Naive B cell (primary cell): ENCODE results near the gene TPT1. TPM values are rescaled to one million over a fixed set of nuclear protein-coding genes. Genes with fewer than 3 reads are reported as not detected.
"Not testable (repeated sequence)": the region's sequence is repeated elsewhere in the genome, so short reads cannot be mapped to it uniquely, and the experiment has no call there.

ENCODE experiments used
- ATAC-seq, 2 donors: fragments of 150-1000 bp; cut with Tn5 transposase; 2 replicates each; pipeline ENCODE4 v1.10.0; 2021; ENCODE audit warnings: low read depth in 2 of 2, mild to moderate bottlenecking in 2 of 2, moderate library complexity in 2 of 2
- DNase-seq: peaks from one replicate; pipeline ENCODE4 v3.0.0; 2022
- H3K27ac Mint-ChIP-seq, 6 donors: one replicate each; pipeline ENCODE4 v1.8.0; 2020 to 2022; ENCODE audit warnings: mild to moderate bottlenecking in 6 of 6, mixed read lengths in 6 of 6, moderate library complexity in 5 of 6, inconsistent platforms in 2 of 6
- H3K27me3 Mint-ChIP-seq, 3 donors: one replicate each; pipeline ENCODE4 v1.8.0; 2021 to 2022; ENCODE audit warnings: mixed read lengths in 3 of 3, mild to moderate bottlenecking in 1 of 3
- H3K36me3 Mint-ChIP-seq, 2 donors: one replicate each; pipeline ENCODE4 v1.8.0; 2020 to 2022; ENCODE audit warnings: mixed read lengths in 2 of 2, inconsistent platforms in 1 of 2, mild to moderate bottlenecking in 1 of 2
- H3K4me1 Mint-ChIP-seq, 3 donors: one replicate each; pipeline ENCODE4 v1.8.0; 2020 to 2022; ENCODE audit warnings: mixed read lengths in 3 of 3, inconsistent platforms in 1 of 3, mild to moderate bottlenecking in 1 of 3, moderate library complexity in 1 of 3
- H3K4me3 Mint-ChIP-seq, 8 donors: one replicate each; pipeline ENCODE4 v1.8.0; 2020 to 2022; ENCODE audit warnings: mild to moderate bottlenecking in 8 of 8, mixed read lengths in 8 of 8, moderate library complexity in 8 of 8, inconsistent platforms in 2 of 8
- H3K9me3 Mint-ChIP-seq, 7 donors: one replicate each; pipeline ENCODE4 v1.8.0; 2020 to 2022; ENCODE audit warnings: mixed read lengths in 7 of 7, mild to moderate bottlenecking in 5 of 7, inconsistent platforms in 2 of 7, moderate library complexity in 1 of 7
- polyA plus RNA-seq, 6 donors: library from polyadenylated mRNA; unstranded; fragments of 300-500 nt; fragmentation: Illumina TruSeq; gene quantifications; one replicate each; pipeline ENCODE4 v1.2.3, GENCODE V29; 2021; ENCODE audit warnings: low read depth in 6 of 6

The TPT1 gene
- polyA plus RNA-seq, 6 donors from 2014 or later, result 1,189 to 2,468 (median 2,211) TPM

DNA sequence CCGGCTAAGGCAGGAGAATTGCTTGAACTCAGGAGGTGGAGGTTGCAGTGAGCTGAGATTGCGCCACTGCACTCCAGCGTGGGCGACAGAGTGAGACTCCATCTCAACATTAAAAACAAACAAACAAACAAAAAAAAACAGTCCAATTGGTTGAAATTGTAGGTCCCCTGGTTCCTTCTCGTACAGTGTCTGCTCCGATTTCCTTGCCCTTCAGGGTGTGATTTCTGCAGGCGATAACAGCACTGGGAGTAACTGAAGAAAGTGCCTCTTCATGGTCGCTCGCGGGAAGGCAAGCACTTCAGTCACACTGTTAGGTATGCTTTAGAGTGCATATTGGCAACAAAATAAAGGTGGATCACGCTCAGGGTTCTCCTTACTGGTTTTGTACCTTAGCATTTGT is 39.7 kb downstream of the TPT1 start:
- H3K4me1 Mint-ChIP-seq, result peaks cover 14 to 19% (median 18%) of the 10 kb centered on the region in 3 donors
- peak overlapping the region in 2 of 6 donors; percentile 15 to 36 for H3K27ac Mint-ChIP-seq
- peak overlapping the region in 1 of 8 donors; percentile 5 for H3K4me3 Mint-ChIP-seq
- peaks cover 0 to 10% (median 6%) of the 10 kb centered on the region in 3 donors for H3K27me3 Mint-ChIP-seq
- no peak for DNase-seq
- no peaks in the 10 kb centered on the region for H3K9me3 Mint-ChIP-seq
- ATAC-seq, result no peak
- no peaks in the 10 kb centered on the region for H3K36me3 Mint-ChIP-seq

DNA sequence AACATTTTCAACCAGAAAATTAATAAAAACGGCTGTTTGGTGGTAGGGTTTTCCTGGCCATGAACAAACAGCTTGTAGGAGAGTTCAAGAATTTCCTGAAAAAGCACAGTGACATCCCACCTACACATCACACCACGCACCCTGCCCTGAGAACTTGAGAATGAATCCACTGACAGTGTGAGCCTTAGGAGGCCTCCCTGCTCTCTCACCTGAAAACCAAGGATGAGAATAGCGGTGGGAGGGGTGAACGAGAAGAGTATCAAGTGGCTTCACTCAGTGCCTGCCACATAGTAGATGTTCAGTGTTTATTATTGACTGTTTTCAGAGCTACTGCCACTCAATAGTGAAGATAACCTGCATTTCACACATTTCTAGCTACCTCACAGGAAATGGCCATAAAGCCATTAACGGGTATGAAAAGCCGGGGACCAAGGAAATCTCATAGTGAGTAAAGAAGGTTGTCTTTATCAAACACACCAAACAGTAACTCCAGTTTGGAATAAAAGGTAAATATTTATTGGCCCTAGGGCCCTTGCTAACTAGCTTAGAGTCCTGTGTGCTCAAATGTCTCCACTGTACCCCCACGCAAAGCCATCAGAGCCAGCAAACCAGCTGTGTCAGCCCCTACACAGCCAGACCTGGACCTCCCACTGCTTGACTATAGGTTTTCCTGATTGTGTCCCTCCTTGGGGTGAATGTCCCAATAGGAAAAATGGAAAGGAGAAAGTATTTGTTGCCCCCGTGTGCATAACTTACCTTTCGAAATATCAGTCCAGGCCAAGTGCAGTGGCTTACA is 40.6 kb downstream of the TPT1 start:
- Mint-ChIP-seq H3K36me3 (no peaks in the 10 kb centered on the region), H3K4me1 (peaks cover 17 to 26% (median 24%) of the 10 kb centered on the region in 3 donors), H3K4me3 (no peak overlapping the region), H3K27me3 (peaks cover 0 to 10% (median 6%) of the 10 kb centered on the region in 3 donors), H3K27ac (peak overlapping the region in 3 of 6 donors; percentile 5 to 67 (median 15)), H3K9me3 (no peaks in the 10 kb centered on the region)
- ATAC-seq (no peak), DNase-seq (no peak)

DNA sequence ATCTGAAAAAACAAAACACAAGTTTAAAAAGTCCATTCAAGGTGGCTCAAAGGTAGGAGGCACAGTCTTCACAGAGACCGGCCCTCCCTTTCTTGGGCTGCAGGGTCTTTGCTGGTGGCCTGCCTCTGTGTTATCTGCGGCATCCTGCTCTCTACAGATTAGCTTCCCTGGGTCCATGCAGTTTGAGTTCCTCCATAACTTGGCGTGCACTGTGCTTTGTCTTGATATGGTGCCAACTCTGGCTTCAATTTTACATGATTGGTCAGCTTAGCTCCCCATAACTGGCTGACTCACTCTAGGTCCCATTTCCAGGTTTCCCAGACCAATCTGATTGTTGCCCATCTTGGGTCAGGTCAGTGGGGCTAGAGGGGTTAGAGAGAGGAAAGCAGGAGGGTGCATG is 41.8 kb downstream of the TPT1 start:
- Mint-ChIP-seq H3K27me3 (peaks cover 0 to 5% (median 2%) of the 10 kb centered on the region in 3 donors), H3K4me3 (no peak overlapping the region), H3K9me3 (no peaks in the 10 kb centered on the region), H3K4me1 (peaks cover 17 to 26% (median 24%) of the 10 kb centered on the region in 3 donors), H3K27ac (peak overlapping the region in 2 of 6 donors; percentile 72 to 74), H3K36me3 (no peaks in the 10 kb centered on the region)
- DNase-seq, result no peak
- no peak for ATAC-seq

DNA sequence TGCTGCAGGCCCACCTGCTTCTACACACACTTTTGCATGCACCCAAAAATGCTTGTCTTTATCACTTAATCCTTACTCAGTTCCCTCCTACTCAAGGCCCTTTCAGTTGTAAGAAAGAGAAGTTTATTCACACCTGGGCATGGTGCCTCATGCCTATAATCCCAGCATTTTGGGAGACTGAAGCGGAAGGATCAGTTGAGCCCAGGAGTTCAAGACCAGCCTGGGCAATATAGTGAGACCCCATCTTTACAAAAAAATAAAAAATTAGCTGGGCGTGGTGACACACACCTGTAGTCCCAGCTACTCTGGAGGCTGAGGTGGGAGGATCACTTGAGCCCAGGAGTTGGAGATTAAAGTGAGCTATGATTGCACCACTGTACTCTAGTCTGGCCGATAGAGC is 42.4 kb downstream of the TPT1 start:
- Mint-ChIP-seq H3K4me3 (peak overlapping the region in 3 of 8 donors; percentile 21 to 51 (median 47)), H3K27ac (peak overlapping the region in 1 of 6 donors; percentile 29), H3K4me1 (peaks cover 17 to 26% (median 24%) of the 10 kb centered on the region in 3 donors)
- not testable (repeated sequence) for H3K9me3 Mint-ChIP-seq, H3K36me3 Mint-ChIP-seq, ATAC-seq, H3K27me3 Mint-ChIP-seq, DNase-seq

- H3K9me3 Mint-ChIP-seq, result no peaks in the 10 kb centered on the region
- H3K4me3 Mint-ChIP-seq, result peak overlapping the region in 1 of 8 donors; percentile 21
- no peaks in the 10 kb centered on the region for H3K27me3 Mint-ChIP-seq
- no peaks in the 10 kb centered on the region for H3K36me3 Mint-ChIP-seq
- ATAC-seq (no peak), DNase-seq (no peak)
- H3K4me1 Mint-ChIP-seq, result peaks cover 17 to 26% (median 24%) of the 10 kb centered on the region in 3 donors
- H3K27ac Mint-ChIP-seq, result peak overlapping the region in 3 of 6 donors; percentile 29 to 63 (median 39)
Measured at GRCh38 chr13:45298206-45298505, 42.8 kb downstream of the TPT1 start.

- no peak overlapping the region for H3K4me3 Mint-ChIP-seq
- DNase-seq, result no peak
- no peaks in the 10 kb centered on the region for H3K36me3 Mint-ChIP-seq
- peaks cover 17 to 26% (median 24%) of the 10 kb centered on the region in 3 donors for H3K4me1 Mint-ChIP-seq
- H3K9me3 Mint-ChIP-seq, result no peaks in the 10 kb centered on the region
- H3K27me3 Mint-ChIP-seq, result no peaks in the 10 kb centered on the region
- peak; percentile 32 to 37 for ATAC-seq
- peak overlapping the region; percentile 29 to 63 (median 41) for H3K27ac Mint-ChIP-seq
Measured at GRCh38 chr13:45297456-45298205, 43.4 kb downstream of the TPT1 start.

- Mint-ChIP-seq H3K4me1 (peaks cover 17 to 26% (median 24%) of the 10 kb centered on the region in 3 donors), H3K4me3 (no peak overlapping the region), H3K9me3 (no peaks in the 10 kb centered on the region), H3K27ac (peak overlapping the region in 4 of 6 donors; percentile 10 to 82 (median 52)), H3K36me3 (no peaks in the 10 kb centered on the region), H3K27me3 (no peaks in the 10 kb centered on the region)
- no peak for DNase-seq
- peak; percentile 25 to 47 for ATAC-seq
Measured at GRCh38 chr13:45296259-45296658, 44.7 kb downstream of the TPT1 start.

DNA sequence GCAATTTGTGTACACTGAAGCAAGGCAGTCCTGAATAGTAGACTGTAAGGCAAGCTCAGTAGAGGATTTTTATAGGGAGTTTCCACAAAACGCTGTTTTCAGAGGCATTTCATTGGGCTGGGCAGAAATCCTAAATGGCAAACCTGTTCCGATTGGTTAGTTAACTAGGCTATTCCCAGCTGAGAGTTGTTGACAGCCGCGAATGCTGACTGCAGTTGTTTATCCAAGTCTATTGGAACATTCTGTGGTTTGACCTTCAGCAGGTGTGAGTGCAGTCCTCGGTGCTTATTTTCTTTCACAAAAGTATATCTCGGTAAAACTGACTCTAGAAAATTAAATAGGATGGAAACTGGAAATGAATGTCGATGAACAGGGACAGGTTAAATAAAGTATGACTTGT is 45.4 kb downstream of the TPT1 start:
- Mint-ChIP-seq H3K4me1 (peaks cover 17 to 26% (median 24%) of the 10 kb centered on the region in 3 donors), H3K27ac (peak overlapping the region in 2 of 6 donors; percentile 13 to 33), H3K27me3 (no peaks in the 10 kb centered on the region), H3K36me3 (peaks cover 0 to 5% of the 10 kb centered on the region in 2 donors), H3K4me3 (no peak overlapping the region), H3K9me3 (no peaks in the 10 kb centered on the region)
- no peak for DNase-seq
- ATAC-seq, result no peak

DNA sequence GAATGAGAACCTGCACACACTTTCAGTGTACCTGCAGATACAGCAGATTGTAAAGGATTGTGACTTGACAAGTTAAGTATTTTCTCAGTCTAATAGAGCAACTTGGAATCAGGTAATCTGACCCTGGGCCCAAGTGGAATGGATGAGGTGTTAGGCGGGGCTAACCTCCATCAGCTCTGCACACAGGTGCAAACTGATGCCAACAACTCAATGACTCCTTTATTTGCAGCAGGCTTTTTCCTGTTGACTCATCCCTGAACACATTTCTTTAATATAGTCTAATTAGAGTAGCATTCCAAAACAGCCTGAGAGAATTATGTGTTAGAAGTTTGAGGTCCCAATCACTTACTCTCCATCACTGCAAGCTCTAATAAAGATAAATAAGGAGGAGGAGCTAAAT is 48.8 kb downstream of the TPT1 start:
- H3K4me1 Mint-ChIP-seq, result peaks cover 10 to 14% (median 13%) of the 10 kb centered on the region in 3 donors
- H3K36me3 Mint-ChIP-seq, result peaks cover 0 to 10% of the 10 kb centered on the region in 2 donors
- H3K27me3 Mint-ChIP-seq, result no peaks in the 10 kb centered on the region
- no peak for ATAC-seq
- no peaks in the 10 kb centered on the region for H3K9me3 Mint-ChIP-seq
- peak overlapping the region in 1 of 6 donors; percentile 38 for H3K27ac Mint-ChIP-seq
- no peak for DNase-seq
- no peak overlapping the region for H3K4me3 Mint-ChIP-seq

DNA sequence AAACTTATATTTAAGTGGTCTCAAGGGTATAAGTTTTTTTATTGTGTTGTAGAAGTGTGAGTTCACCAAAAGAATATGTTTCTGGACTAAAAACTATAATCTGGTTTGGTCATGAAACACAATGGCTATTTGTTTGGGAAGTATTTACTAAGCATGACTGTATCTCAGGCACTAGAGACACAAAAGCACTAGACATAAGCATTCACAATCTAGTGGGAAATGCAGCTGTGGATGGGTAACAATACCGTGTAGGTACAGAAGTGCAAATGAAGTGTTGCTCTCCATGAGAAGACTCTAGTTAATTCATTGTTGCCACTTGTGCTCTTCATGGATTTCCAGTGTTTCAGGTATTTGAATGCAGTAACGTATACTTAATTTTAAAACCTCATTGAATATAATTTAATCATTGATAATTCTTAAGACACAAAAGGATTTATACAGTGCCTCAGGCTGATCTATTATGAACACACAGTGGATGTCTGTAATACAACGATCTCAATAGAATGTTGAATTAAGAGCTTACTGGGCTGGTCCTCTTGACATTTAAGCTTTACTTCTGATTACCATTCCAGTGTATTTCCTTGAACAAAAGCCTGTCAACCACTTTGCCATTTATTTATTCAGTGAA is 50.9 kb downstream of the TPT1 start:
- no peaks in the 10 kb centered on the region for H3K4me1 Mint-ChIP-seq
- no peak for DNase-seq
- no peaks in the 10 kb centered on the region for H3K27me3 Mint-ChIP-seq
- no peak for ATAC-seq
- H3K4me3 Mint-ChIP-seq, result no peak overlapping the region
- no peak overlapping the region for H3K27ac Mint-ChIP-seq
- no peaks in the 10 kb centered on the region for H3K9me3 Mint-ChIP-seq
- peaks cover 0 to 10% of the 10 kb centered on the region in 2 donors for H3K36me3 Mint-ChIP-seq

Other genes starting within 250 kb of the TPT1 start
- gene GTF2F2, start 220.7 kb downstream of the TPT1 start, polyA plus RNA-seq, result 10 to 100 TPM in 3 of 6 donors, 1 to 10 TPM in 3; 3.1 to 13.0 (median 10.2) TPM
- under 1 TPM in 3 of 6 donors, not detected in 3; 0.21 to 0.40 (median 0.35) TPM for gene KCTD4, start 140.1 kb downstream of the TPT1 start, polyA plus RNA-seq
- 1 to 10 TPM in 5 of 6 donors, not detected in 1; 2.5 to 4.0 (median 3.1) TPM for gene SLC25A30, start 77.2 kb upstream of the TPT1 start, polyA plus RNA-seq
- 10 to 100 TPM; 12.4 to 63.1 (median 29.9) TPM for gene COG3, start 123.8 kb upstream of the TPT1 start, polyA plus RNA-seq